K562 (cell line): Measurements from ENCODE around the gene PODNL1. TPM values are rescaled to one million over a fixed set of nuclear protein-coding genes. Genes with fewer than 3 reads are reported as not detected.

Source experiments
- ATAC-seq: fragments of 200-7000 bp; cut with Tn5 transposase; 3 replicates; pipeline ENCODE4 v1.9.1; 2020; ENCODE audit warnings: moderate library complexity
- BruUV-seq: library from RNA; stranded (reverse); fragments of 400-500 nt; replicated peaks from 2 replicates; lab custom pipeline; 2021; lab: Mats Ljungman, UMichigan
- CTCF ChIA-PET: fragments of 300-600 bp; formaldehyde crosslinking; extraction: SDS; loops from one replicate; lab custom pipeline; 2021; ENCODE audit warnings: low intra/inter-chr PET ratio; lab: Yijun Ruan, JAX
- POLR2A ChIA-PET: fragments of 300-600, 350-650 bp; sonication (Branson Sonifier 250); formaldehyde crosslinking; extraction: SDS; loops from one replicate; lab custom pipeline; 2021; ENCODE audit warnings: antibody characterized with exemption, inconsistent platforms; lab: Yijun Ruan, JAX
- DNase-seq, 4 experiments: peaks; one replicate each; pipeline versions ENCODE4 v3.0.0 to v3.0.0-alpha.2; 2011 to 2018; ENCODE audit warnings: low spot score in 3 of 4, mixed read lengths in 3 of 4; ENCODE audit errors: extremely low read depth in 1 of 4
- FAIRE-seq: peaks from 2 replicates; lab custom pipeline; 2011; peaks lifted over from hg19 to GRCh38; lab: Jason Lieb, UNC
- H2AFZ ChIP-seq: 2 replicates; pipeline ENCODE4 v1.6.0; 2011; ENCODE audit warnings: low read depth, low read length, control low read depth, inconsistent platforms
- H3K27ac ChIP-seq: fragments of 200-600 bp; 3 replicates; pipeline ENCODE4 v1.8.0; 2011; ENCODE audit warnings: low read depth, mild to moderate bottlenecking, control low read depth, inconsistent platforms, low read length, moderate library complexity, mixed read lengths; ENCODE audit errors: extremely low read depth
- H3K27me3 ChIP-seq, 2 experiments: fragments of 300-600 bp in 1 of 2; 2 replicates in 1 of 2; 3 replicates in 1 of 2; pipeline versions ENCODE4 v1.6.0 to v1.8.0; 2011; ENCODE audit warnings: inconsistent platforms in 2 of 2, low read length in 2 of 2, mild to moderate bottlenecking in 1 of 2, mixed read lengths in 1 of 2, moderate library complexity in 1 of 2; ENCODE audit not compliant: control insufficient read depth in 2 of 2, insufficient read depth in 2 of 2
- H3K36me3 ChIP-seq: fragments of 300-600 bp; 3 replicates; pipeline ENCODE4 v1.8.0; 2011; ENCODE audit warnings: mild to moderate bottlenecking, low read length, inconsistent platforms; ENCODE audit not compliant: control insufficient read depth, insufficient read depth
- H3K4me1 ChIP-seq, 2 experiments: fragments of 200-600 bp in 1 of 2; replicated peaks in 1 of 2; 2 replicates in 1 of 2; 3 replicates in 1 of 2; pipeline versions ENCODE4 v1.5.1 to v1.8.0; 2011; ENCODE audit warnings: inconsistent platforms in 2 of 2, low read length in 2 of 2, mild to moderate bottlenecking in 1 of 2, mixed read lengths in 1 of 2, moderate library complexity in 1 of 2; ENCODE audit not compliant: control insufficient read depth in 2 of 2, insufficient read depth in 2 of 2
- H3K4me2 ChIP-seq: 2 replicates; pipeline ENCODE4 v1.6.1; 2011; ENCODE audit warnings: low read length, control low read depth, inconsistent platforms, mixed read lengths; ENCODE audit not compliant: insufficient read depth
- H3K4me3 ChIP-seq: fragments of 200-600 bp; sonication (generic), shearing (Covaris generic); 2 replicates; pipeline ENCODE4 v1.5.1; 2016; ENCODE audit warnings: control low read depth, inconsistent platforms
- H3K79me2 ChIP-seq: fragments of 200-600 bp; 3 replicates; pipeline ENCODE4 v1.8.0; 2011; ENCODE audit warnings: low read length, inconsistent platforms; ENCODE audit not compliant: control insufficient read depth, insufficient read depth
- H3K9ac ChIP-seq, 2 experiments: 2 replicates each; pipeline versions ENCODE4 v1.6.0 to v1.6.1; 2011; ENCODE audit warnings: low read depth in 2 of 2, low read length in 2 of 2, control low read depth in 1 of 2, inconsistent platforms in 1 of 2, mild to moderate bottlenecking in 1 of 2, mixed read lengths in 1 of 2; ENCODE audit not compliant: insufficient read depth in 1 of 2
- H3K9me1 ChIP-seq: one replicate; pipeline ENCODE4 v1.6.0; 2011; ENCODE audit warnings: inconsistent platforms, mild to moderate bottlenecking, low read length, moderate library complexity; ENCODE audit not compliant: control insufficient read depth, insufficient read depth
- H3K9me3 ChIP-seq: replicated peaks from 2 replicates; pipeline ENCODE4 v1.5.1; 2011; ENCODE audit warnings: low read depth, low read length, inconsistent platforms; ENCODE audit not compliant: control insufficient read depth, insufficient read depth
- H4K20me1 ChIP-seq: replicated peaks from 2 replicates; pipeline ENCODE4 v1.6.1; 2011; ENCODE audit warnings: low read length, inconsistent platforms, mixed read lengths; ENCODE audit not compliant: control insufficient read depth, insufficient read depth
- CAMTA2 ChIP-seq: fragments of 250-450 bp; sonication (Bioruptor Pico); conservative IDR thresholded peaks from 2 replicates; pipeline ENCODE4 v1.5.1; 2022
- ELF4 ChIP-seq: fragments of 450-650 bp; formaldehyde crosslinking; IDR thresholded peaks from 2 replicates; pipeline ENCODE4 v1.4.0; 2022; ENCODE audit warnings: missing genetic modification characterization
- GATAD2A ChIP-seq: fragments of 450-650 bp; IDR thresholded peaks from 2 replicates; pipeline ENCODE4 v1.6.1; 2017
- GMEB1 ChIP-seq: fragments of 250-450 bp; sonication (Bioruptor Pico); IDR thresholded peaks from 2 replicates; pipeline ENCODE4 v1.4.0; 2020; ENCODE audit warnings: mild to moderate bottlenecking
- KAT7 ChIP-seq: sonication (generic); formaldehyde crosslinking; IDR thresholded peaks from 2 replicates; pipeline ENCODE4 v1.8.0; 2022; ENCODE audit warnings: missing genetic modification reagents, mild to moderate bottlenecking, borderline replicate concordance
- KAT8 ChIP-seq: fragments of 450-650 bp; IDR thresholded peaks from 2 replicates; pipeline ENCODE4 v1.6.1; 2016; ENCODE audit warnings: low read depth, mild to moderate bottlenecking
- KLF10 ChIP-seq: fragments of 250-450 bp; sonication (Bioruptor Pico); IDR thresholded peaks from 2 replicates; pipeline ENCODE4 v1.6.1; 2021; ENCODE audit warnings: matching md5 sums
- KLF16 ChIP-seq: IDR thresholded peaks from 2 replicates; pipeline ENCODE4 v1.6.1; 2016; ENCODE audit warnings: antibody characterized with exemption
- OTX1 ChIP-seq: fragments of 450-650 bp; formaldehyde crosslinking; IDR thresholded peaks from 2 replicates; pipeline ENCODE4 v1.4.0; 2022; ENCODE audit warnings: mild to moderate bottlenecking
- TARDBP ChIP-seq: fragments of 450-650 bp; IDR thresholded peaks from 2 replicates; pipeline ENCODE4 v1.6.1; 2016
- ZNF140 ChIP-seq: fragments of 250-450 bp; sonication (Bioruptor Pico); IDR thresholded peaks from 2 replicates; pipeline ENCODE4 v1.8.0; 2021; ENCODE audit warnings: moderate library complexity, mild to moderate bottlenecking, inconsistent platforms
- ZNF263 ChIP-seq: sonication (generic); formaldehyde crosslinking; IDR thresholded peaks from 2 replicates; pipeline ENCODE4 v1.8.0; 2022; ENCODE audit warnings: mild to moderate bottlenecking, missing genetic modification reagents, borderline replicate concordance
- WGBS: fragments of 100-300 bp; shearing (Covaris generic); methylation state at CpG from one replicate; pipeline ENCODE4 v1.1.6; 2016; ENCODE audit warnings: low coverage, mixed read lengths; ENCODE audit not compliant: insufficient coverage; ENCODE audit errors: missing lambda C conversion rate; 5-methylcytosine and 5-hydroxymethylcytosine counted together
- in situ Hi-C: fragments of 300-500 bp; cut with MboI; formaldehyde crosslinking; loops from 4 replicates; pipeline ENCODE4 v1.15.0; 2018; ENCODE audit warnings: inconsistent platforms, mixed read lengths
- intact Hi-C: fragments of 100-400 bp; cut with micrococcal nuclease; formaldehyde crosslinking; loops from 2 replicates; pipeline ENCODE4 v1.14.2; 2022
- polyA plus RNA-seq, 8 experiments: library from polyadenylated mRNA; depleted of rRNA in 4 of 8; stranded (reverse) in 5 of 8; unstranded in 3 of 8; fragments of >200 nt; fragmentation: Nextera tagmentation in 2 of 8; fragmentation: Illumina TruSeq in 1 of 8; extraction: Ambion mirVana in 2 of 8; extraction: Trizol in 1 of 8; gene quantifications; 2 replicates each; pipeline versions ENCODE4 v1.2.1 to v1.2.3, GENCODE V29; 2011 to 2014; ENCODE audit warnings: inconsistent platforms in 1 of 8, missing spikeins in 1 of 8
- total RNA-seq, 7 experiments: library from RNA; depleted of rRNA in 6 of 7; stranded (reverse); fragments of >200 nt in 6 of 7; fragmentation: Illumina TruSeq in 2 of 7; extraction: Trizol in 2 of 7; gene quantifications; 2 replicates each; pipeline versions ENCODE4 v1.2.1 to v1.2.3, GENCODE V29; 2011 to 2021; ENCODE audit warnings: low replicate concordance in 1 of 7

Gene PODNL1
- total and polyA plus RNA-seq, 9 of the 15 experiments (the other 6 are each of a cell fraction or from before 2014, with no cell fraction given) = 0.18 to 0.47 (median 0.23) TPM; not detected in 3

- Histone ChIP-seq H3K9me3 (no peaks in the 10 kb centered on the region), H3K27ac (no peak overlapping the region), H4K20me1 (no peaks in the 10 kb centered on the region), H3K36me3 (no peaks in the 10 kb centered on the region), H3K4me2 (no peak overlapping the region), H3K9ac (0 out of 4 replicates have a peak overlapping the region, but pooled peaks of 1 of the 2 experiments have one; percentile 41), H3K4me3 (no peak overlapping the region), H3K9me1 (no peaks in the 10 kb centered on the region), H3K79me2 (no peaks in the 10 kb centered on the region), H3K4me1 (peaks cover 10 to 28% of the 10 kb centered on the region in 2 experiments; a peak in 4 of 5 replicates), H3K27me3 (no peaks in the 10 kb centered on the region), H2AFZ (no peak overlapping the region)
- WGBS = 69% methylated on average over 5 of the region's 5 CpGs
- no peak for DNase-seq
- no TSS peak for BruUV-seq
- no peak for TF ChIP-seq TARDBP
- TF ChIP-seq KAT7 (CRISPR knock-in tag) = no peak
- TF ChIP-seq ELF4 = no peak
- TF ChIP-seq OTX1 (CRISPR knock-in tag) = no peak
- TF ChIP-seq ZNF140 (CRISPR knock-in tag) = no peak
- TF ChIP-seq KLF10 (CRISPR knock-in tag) = no peak
- no peak for TF ChIP-seq KAT8
- no peak for TF ChIP-seq GATAD2A
- no peak for TF ChIP-seq CAMTA2
- no peak for TF ChIP-seq ZNF263 (CRISPR knock-in tag)
- TF ChIP-seq KLF16 = no peak
- no peak for TF ChIP-seq GMEB1 (CRISPR knock-in tag)
- in situ Hi-C loops = no loop called here
- ATAC-seq = no peak
- no peak for FAIRE-seq
- ChIA-PET POLR2A (no interaction called here), CTCF (no interaction called here)
- intact Hi-C loops = no loop called here
Observed at GRCh38 chr19:13894552-13894951, 43.7 kb downstream of the PODNL1 start.
